DND-41 (cell line): ENCODE measurements around the gene ADCK2.

Source experiments
- ATAC-seq: fragments of 200-7000 bp; cut with Tn5 transposase; 3 replicates; pipeline ENCODE4 v1.9.1; 2021; ENCODE audit warnings: low read depth; ENCODE audit not compliant: insufficient read depth
- DNase-seq: peaks from one replicate; pipeline ENCODE4 v3.0.0-alpha.2; 2020
- H2AFZ ChIP-seq: 2 replicates; pipeline ENCODE4 v1.6.0; 2012; ENCODE audit warnings: low read depth, low read length
- H3K27ac ChIP-seq: 2 replicates; pipeline ENCODE4 v1.5.1; 2012; ENCODE audit warnings: low read length, inconsistent platforms
- H3K27me3 ChIP-seq: fragments of 200-600 bp; sonication (generic); 2 replicates; pipeline ENCODE4 v1.6.0; 2012; ENCODE audit warnings: low read length, mild to moderate bottlenecking, inconsistent platforms; ENCODE audit not compliant: insufficient read depth, poor library complexity
- H3K36me3 ChIP-seq: 2 replicates; pipeline ENCODE4 v1.5.1; 2012; ENCODE audit warnings: low read length, inconsistent platforms; ENCODE audit not compliant: insufficient read depth
- H3K4me1 ChIP-seq: 2 replicates; pipeline ENCODE4 v1.5.1; 2012; ENCODE audit warnings: mild to moderate bottlenecking, low read length; ENCODE audit not compliant: insufficient read depth
- H3K4me2 ChIP-seq: 2 replicates; pipeline ENCODE4 v1.6.0; 2012; ENCODE audit warnings: mild to moderate bottlenecking, moderate library complexity, low read length, inconsistent platforms; ENCODE audit not compliant: insufficient read depth
- H3K4me3 ChIP-seq, 2 experiments: fragments of 200-600 bp in 1 of 2; shearing (Covaris generic) in 1 of 2; 2 replicates each; pipeline ENCODE4 v1.5.1; 2012 to 2016; ENCODE audit warnings: inconsistent platforms in 2 of 2, low read length in 2 of 2, mild to moderate bottlenecking in 2 of 2, low read depth in 1 of 2, moderate library complexity in 1 of 2
- H3K79me2 ChIP-seq: 2 replicates; pipeline ENCODE4 v1.6.0; 2012; ENCODE audit warnings: low read length, inconsistent platforms; ENCODE audit not compliant: insufficient read depth
- H3K9ac ChIP-seq: 2 replicates; pipeline ENCODE4 v1.6.0; 2012; ENCODE audit warnings: low read depth, mild to moderate bottlenecking, inconsistent platforms, low read length, moderate library complexity
- H3K9me3 ChIP-seq: 2 replicates; pipeline ENCODE4 v1.5.1; 2012; ENCODE audit warnings: low read length, moderate library complexity, mild to moderate bottlenecking, inconsistent platforms; ENCODE audit not compliant: insufficient read depth, severe bottlenecking
- H4K20me1 ChIP-seq: 2 replicates; pipeline ENCODE4 v1.6.0; 2012; ENCODE audit warnings: low read length; ENCODE audit not compliant: insufficient read depth
- CTCF ChIP-seq: IDR thresholded peaks from 2 replicates; pipeline ENCODE4 v1.5.1; 2012; ENCODE audit warnings: borderline replicate concordance, low read length, moderate library complexity, mild to moderate bottlenecking; ENCODE audit not compliant: poor library complexity, severe bottlenecking; ENCODE audit errors: extremely low read depth
- EZH2 ChIP-seq: IDR thresholded peaks from 3 replicates; pipeline ENCODE4 v1.6.1; 2012; ENCODE audit warnings: borderline replicate concordance, low read depth, mild to moderate bottlenecking, moderate library complexity, low read length, inconsistent platforms; ENCODE audit not compliant: severe bottlenecking

ADCK2 gene

GRCh38 chr7:140671966-140672365 is 779 bp upstream of the ADCK2 start:
- Histone ChIP-seq H4K20me1 (no peaks in the 10 kb centered on the region), H2AFZ (peak overlapping the region; percentile 80), H3K9me3 (no peaks in the 10 kb centered on the region), H3K4me2 (peak overlapping the region; percentile 88), H3K36me3 (peaks cover 13% of the 10 kb centered on the region), H3K79me2 (peaks cover 17% of the 10 kb centered on the region), H3K4me3 (peak overlapping the region in 1 of 2 experiments; percentile 75; a peak in 2 of 4 replicates), H3K4me1 (peaks cover 45% of the 10 kb centered on the region), H3K27ac (no peak overlapping the region), H3K27me3 (no peaks in the 10 kb centered on the region), H3K9ac (peak overlapping the region; percentile 72; the same call in 1 of the 2 replicates)
- TF ChIP-seq EZH2, result no peak
- no peak for TF ChIP-seq CTCF
- no peak for ATAC-seq
- no peak for DNase-seq

- H3K9me3 ChIP-seq, result no peaks in the 10 kb centered on the region
- ATAC-seq, result peak; percentile 76
- TF ChIP-seq CTCF (no peak), EZH2 (no peak)
- H3K27me3 ChIP-seq, result no peaks in the 10 kb centered on the region
- H3K9ac ChIP-seq, result peak overlapping the region; percentile 72
- peaks cover 17% of the 10 kb centered on the region for H3K79me2 ChIP-seq
- peak overlapping the region; percentile 21 to 75; a peak in 3 of 4 replicates for H3K4me3 ChIP-seq
- H4K20me1 ChIP-seq, result no peaks in the 10 kb centered on the region
- peak; percentile 56 for DNase-seq
- peak overlapping the region; percentile 88 for H3K4me2 ChIP-seq
- peak overlapping the region; percentile 74 for H2AFZ ChIP-seq
- H3K27ac ChIP-seq, result peak overlapping the region; percentile 64
- peaks cover 46% of the 10 kb centered on the region for H3K4me1 ChIP-seq
- H3K36me3 ChIP-seq, result peaks cover 22% of the 10 kb centered on the region
Measured at GRCh38 chr7:140673063-140673773, 473 bp downstream of the ADCK2 start.

- H3K79me2 ChIP-seq, result peaks cover 17% of the 10 kb centered on the region
- peak overlapping the region in 1 of 2 experiments; percentile 75; a peak in 3 of 4 replicates for H3K4me3 ChIP-seq
- H3K9ac ChIP-seq, result peak overlapping the region; percentile 72
- H3K36me3 ChIP-seq, result peaks cover 28% of the 10 kb centered on the region
- H4K20me1 ChIP-seq, result peaks cover 4% of the 10 kb centered on the region; the same call in 1 of the 2 replicates
- H2AFZ ChIP-seq, result peak overlapping the region; percentile 74
- peak overlapping the region; percentile 88 for H3K4me2 ChIP-seq
- peak overlapping the region; percentile 64; the same call in 1 of the 2 replicates for H3K27ac ChIP-seq
- H3K27me3 ChIP-seq, result no peaks in the 10 kb centered on the region
- DNase-seq (no peak), ATAC-seq (no peak)
- TF ChIP-seq CTCF, result no peak
- no peak for TF ChIP-seq EZH2
- peaks cover 46% of the 10 kb centered on the region for H3K4me1 ChIP-seq
- no peaks in the 10 kb centered on the region for H3K9me3 ChIP-seq
Measured at GRCh38 chr7:140673774-140674155, 1.0 kb downstream of the ADCK2 start.
